Upper lobe of left lung (tissue), 6 donors: ENCODE results near the gene TSPOAP1. TPM values are rescaled to one million over a fixed set of nuclear protein-coding genes. Genes with fewer than 3 reads are reported as not detected.

ENCODE experiments used
- ATAC-seq, 2 donors: fragments of 200-7000 bp; cut with Tn5 transposase; one replicate each; pipeline ENCODE4 v1.9.1; 2022; ENCODE audit warnings: mild to moderate bottlenecking in 2 of 2, moderate library complexity in 2 of 2; ENCODE audit not compliant: low FRiP score in 2 of 2
- DNase-seq, 2 donors: peaks; one replicate each; pipeline ENCODE4 v3.0.0-alpha.2; 2019 to 2020
- H3K27ac ChIP-seq, 4 donors: fragments of 200-600 bp; sonication (generic); one replicate each; pipeline ENCODE4 v1.5.1; 2016 to 2019
- H3K27me3 ChIP-seq, 4 donors: fragments of 200-600 bp; sonication (generic); one replicate each; pipeline ENCODE4 v1.5.1; 2017 to 2019
- H3K36me3 ChIP-seq, 4 donors: fragments of 200-600 bp; sonication (generic); one replicate each; pipeline ENCODE4 v1.5.1; 2016 to 2019
- H3K4me1 ChIP-seq, 4 donors: fragments of 200-600 bp; sonication (generic); one replicate each; pipeline ENCODE4 v1.5.1; 2018 to 2019
- H3K4me3 ChIP-seq, 4 donors: fragments of 200-600 bp; sonication (generic); one replicate each; pipeline ENCODE4 v1.5.1; 2017 to 2019; ENCODE audit warnings: mild to moderate bottlenecking in 2 of 4, moderate library complexity in 1 of 4
- H3K9me3 ChIP-seq, 4 donors: fragments of 200-600 bp; sonication (generic); one replicate each; pipeline ENCODE4 v1.5.1; 2018 to 2019
- CTCF ChIP-seq, 6 experiments: fragments of 450-650 bp in 4 of 6; fragments of 200-600 bp in 2 of 6; sonication (generic) in 2 of 6; IDR thresholded peaks; one replicate each; pipeline ENCODE4 v1.5.1; 2016 to 2019; ENCODE audit warnings: antibody characterized with exemption in 6 of 6
- EP300 ChIP-seq, 4 donors: sonication (generic); formaldehyde crosslinking; IDR thresholded peaks; one replicate each; pipeline ENCODE4 v1.5.1; 2017; ENCODE audit warnings: antibody characterized with exemption in 4 of 4, control low read depth in 2 of 4
- POLR2A ChIP-seq, 4 donors: fragments of 450-650 bp; IDR thresholded peaks; one replicate each; pipeline ENCODE4 v1.5.1; 2016 to 2017; ENCODE audit warnings: antibody characterized with exemption in 4 of 4, mild to moderate bottlenecking in 2 of 4
- POLR2AphosphoS5 ChIP-seq, 2 donors: sonication (generic); formaldehyde crosslinking; IDR thresholded peaks; one replicate each; pipeline ENCODE4 v1.5.1; 2017; ENCODE audit warnings: antibody characterized with exemption in 2 of 2
- WGBS, 2 donors: methylation state at CpG; one replicate each; pipeline ENCODE4 v1.1.5; 2017 to 2018; 5-methylcytosine and 5-hydroxymethylcytosine counted together
- total RNA-seq, 6 donors: library from RNA; depleted of rRNA in 4 of 6; stranded (reverse); fragments of >200 nt in 4 of 6; gene quantifications; one replicate each; pipeline versions ENCODE4 v1.1.0 to v1.2.1, GENCODE V29; 2016 to 2021
- donor health status: DM: no; HTN: no; CAD: no; lungs with moderate emphysema.
- donor health status: DM: no; HTN: yes; CAD: no; lungs with severe emphysema.

The TSPOAP1 gene
- total RNA-seq, 6 donors from 2014 or later, result 14.0 to 50.3 (median 24.1) TPM

GRCh38 chr17:58356231-58356630 lies 27.6 kb upstream of the TSPOAP1 start:
- no peak overlapping the region for H3K27ac ChIP-seq
- H3K36me3 ChIP-seq, result peaks cover 0 to 16% (median 5%) of the 10 kb centered on the region in 4 donors
- H3K4me3 ChIP-seq, result no peak overlapping the region
- H3K27me3 ChIP-seq, result no peaks in the 10 kb centered on the region
- ATAC-seq, result no peak
- TF ChIP-seq POLR2A (IDR thresholded peaks at IDR 0.05), result no peak
- TF ChIP-seq POLR2AphosphoS5 (IDR thresholded peaks at IDR 0.05), result no peak
- no peak for TF ChIP-seq CTCF (IDR thresholded peaks at IDR 0.05)
- TF ChIP-seq EP300 (IDR thresholded peaks at IDR 0.05), result no peak
- DNase-seq, result no peak
- H3K4me1 ChIP-seq, result peaks cover 8 to 12% (median 11%) of the 10 kb centered on the region in 4 donors
- H3K9me3 ChIP-seq, result no peaks in the 10 kb centered on the region
- 96 to 100% methylated on average over 1 of the region's 1 CpG for WGBS, 2 donors

- no peak for ATAC-seq
- WGBS, 2 donors, result 67 to 75% methylated on average over 3 to 6 of the region's 6 CpGs
- no peak for DNase-seq
- TF ChIP-seq EP300 (IDR thresholded peaks at IDR 0.05), result no peak
- TF ChIP-seq POLR2AphosphoS5 (IDR thresholded peaks at IDR 0.05), result no peak
- TF ChIP-seq CTCF (IDR thresholded peaks at IDR 0.05), result no peak
- TF ChIP-seq POLR2A (IDR thresholded peaks at IDR 0.05), result no peak
- Histone ChIP-seq H3K4me1 (peaks cover 15 to 24% (median 17%) of the 10 kb centered on the region in 4 donors), H3K27ac (no peak overlapping the region), H3K9me3 (no peaks in the 10 kb centered on the region), H3K27me3 (no peaks in the 10 kb centered on the region), H3K36me3 (peaks cover 3 to 26% (median 16%) of the 10 kb centered on the region in 4 donors), H3K4me3 (no peak overlapping the region)
Observed at GRCh38 chr17:58354541-58355216, 26.1 kb upstream of the TSPOAP1 start.

- Histone ChIP-seq H3K9me3 (no peaks in the 10 kb centered on the region), H3K27me3 (no peaks in the 10 kb centered on the region), H3K27ac (peak overlapping the region; percentile 91 to 97 (median 92)), H3K4me3 (peak overlapping the region in 1 of 4 donors; percentile 93), H3K4me1 (peaks cover 15 to 24% (median 17%) of the 10 kb centered on the region in 4 donors), H3K36me3 (peaks cover 10 to 39% (median 29%) of the 10 kb centered on the region in 4 donors)
- 48 to 64% methylated on average over 4 of the region's 4 CpGs for WGBS, 2 donors
- no peak for DNase-seq
- ATAC-seq, result no peak
- TF ChIP-seq EP300 (IDR thresholded peaks at IDR 0.05) (no peak), CTCF (IDR thresholded peaks at IDR 0.05) (no peak), POLR2A (IDR thresholded peaks at IDR 0.05) (no peak), POLR2AphosphoS5 (IDR thresholded peaks at IDR 0.05) (no peak)
Observed at GRCh38 chr17:58353389-58353825, 24.8 kb upstream of the TSPOAP1 start.

GRCh38 chr17:58352596-58353388 lies 24.2 kb upstream of the TSPOAP1 start:
- WGBS, 2 donors, result 5 to 6% methylated on average over 22 to 26 of the region's 26 CpGs
- Histone ChIP-seq H3K36me3 (peaks cover 15 to 39% (median 32%) of the 10 kb centered on the region in 4 donors), H3K4me1 (peaks cover 15 to 24% (median 17%) of the 10 kb centered on the region in 4 donors), H3K4me3 (peak overlapping the region; percentile 82 to 95 (median 88)), H3K27me3 (no peaks in the 10 kb centered on the region), H3K9me3 (no peaks in the 10 kb centered on the region), H3K27ac (peak overlapping the region; percentile 91 to 97 (median 92))
- ATAC-seq (peak in 1 of 2 donors; percentile 66), DNase-seq (peak in 1 of 2 donors; percentile 52)
- TF ChIP-seq POLR2AphosphoS5 (IDR thresholded peaks at IDR 0.05) (peak; percentile 37 to 65), POLR2A (IDR thresholded peaks at IDR 0.05) (no peak), CTCF (IDR thresholded peaks at IDR 0.05) (no peak)
